GM10248 (cell line): ENCODE measurements around the gene TRIM6.

Source experiments
- CTCF ChIA-PET: fragments of 300-600 bp; sonication (Branson Sonifier 250); formaldehyde crosslinking; extraction: SDS; loops from one replicate; lab custom pipeline; 2021; ENCODE audit warnings: antibody characterized with exemption; lab: Yijun Ruan, JAX
- POLR2A ChIA-PET: fragments of 350-650 bp; sonication (Branson Sonifier 250); formaldehyde crosslinking; extraction: SDS; loops from one replicate; lab custom pipeline; 2020; ENCODE audit warnings: antibody characterized with exemption; lab: Yijun Ruan, JAX
- DNase-seq: peaks from one replicate; pipeline ENCODE4 v3.0.0; 2012; ENCODE audit errors: extremely low spot score
- TF ChIP-seq, protein P1 (sequence below): IDR thresholded peaks from 2 replicates; pipeline ENCODE4 v1.5.1; 2012; ENCODE audit warnings: mild to moderate bottlenecking, low read depth; ENCODE audit errors: extremely low read depth, missing control alignments, control extremely low read depth

Gene TRIM6

GRCh38 chr11:5611627-5612026 is 15.2 kb downstream of the TRIM6 start:
- no peak for DNase-seq
- TF ChIP-seq, protein P1, sequence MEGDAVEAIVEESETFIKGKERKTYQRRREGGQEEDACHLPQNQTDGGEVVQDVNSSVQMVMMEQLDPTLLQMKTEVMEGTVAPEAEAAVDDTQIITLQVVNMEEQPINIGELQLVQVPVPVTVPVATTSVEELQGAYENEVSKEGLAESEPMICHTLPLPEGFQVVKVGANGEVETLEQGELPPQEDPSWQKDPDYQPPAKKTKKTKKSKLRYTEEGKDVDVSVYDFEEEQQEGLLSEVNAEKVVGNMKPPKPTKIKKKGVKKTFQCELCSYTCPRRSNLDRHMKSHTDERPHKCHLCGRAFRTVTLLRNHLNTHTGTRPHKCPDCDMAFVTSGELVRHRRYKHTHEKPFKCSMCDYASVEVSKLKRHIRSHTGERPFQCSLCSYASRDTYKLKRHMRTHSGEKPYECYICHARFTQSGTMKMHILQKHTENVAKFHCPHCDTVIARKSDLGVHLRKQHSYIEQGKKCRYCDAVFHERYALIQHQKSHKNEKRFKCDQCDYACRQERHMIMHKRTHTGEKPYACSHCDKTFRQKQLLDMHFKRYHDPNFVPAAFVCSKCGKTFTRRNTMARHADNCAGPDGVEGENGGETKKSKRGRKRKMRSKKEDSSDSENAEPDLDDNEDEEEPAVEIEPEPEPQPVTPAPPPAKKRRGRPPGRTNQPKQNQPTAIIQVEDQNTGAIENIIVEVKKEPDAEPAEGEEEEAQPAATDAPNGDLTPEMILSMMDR, result no peak
- ChIA-PET POLR2A (no interaction called here), CTCF (no interaction called here)

DNA sequence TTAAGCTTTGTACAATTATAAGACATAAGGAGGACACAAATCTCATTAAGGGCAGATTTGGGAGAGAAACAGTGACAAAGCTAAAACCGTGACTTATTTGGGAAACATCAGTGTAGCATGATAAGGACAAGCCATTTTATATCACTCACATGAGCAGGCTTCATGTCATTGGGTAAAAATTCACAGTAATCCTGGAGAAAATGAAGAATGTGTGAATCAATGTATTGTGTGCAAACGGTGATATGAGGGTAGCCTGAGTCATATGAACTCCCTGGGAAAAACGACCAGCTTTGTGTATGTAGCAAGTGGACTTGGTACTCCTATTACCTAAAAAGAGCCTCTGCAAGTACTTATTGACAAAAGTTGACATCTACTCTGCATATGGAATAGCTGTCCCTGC is 22.4 kb downstream of the TRIM6 start:
- TF ChIP-seq, protein P1, result no peak
- CTCF ChIA-PET, result interaction anchor here (1.0 to 1.4 kb wide), 3 partner anchors 14 to 65 kb away, joined by 3 to 4 read pairs (median 4); no protein-coding TSS in a partner anchor
- POLR2A ChIA-PET, result no interaction called here
- DNase-seq, result no peak

- TF ChIP-seq, protein P1, result no peak
- POLR2A ChIA-PET, result no interaction called here
- CTCF ChIA-PET, result interaction anchor here (1.0 to 1.3 kb wide), 3 partner anchors 15 to 64 kb away, joined by 3 to 4 read pairs (median 3); partner anchors contain the start of gene TRIM5
- no peak for DNase-seq
Observed at GRCh38 chr11:5620651-5621521, 24.4 kb downstream of the TRIM6 start.

DNA sequence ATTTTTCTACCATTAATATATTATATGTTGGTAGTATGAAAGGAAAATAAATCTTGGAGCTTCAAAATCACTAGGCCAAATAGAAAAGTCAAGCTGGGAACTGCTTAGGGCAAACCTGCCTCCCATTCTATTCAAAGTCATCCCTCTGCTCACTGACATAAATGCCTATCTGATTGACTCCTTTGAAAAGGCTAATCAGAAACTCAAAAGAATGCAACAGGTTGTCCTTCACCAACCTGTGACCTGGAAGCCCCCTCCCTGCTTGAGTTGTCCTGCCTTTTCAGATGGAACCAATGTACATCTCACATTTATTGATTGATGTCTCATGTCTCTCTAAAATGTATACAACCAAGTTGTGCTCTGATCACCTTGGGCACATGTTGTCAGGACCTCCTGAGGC is 25.1 kb downstream of the TRIM6 start:
- ChIA-PET CTCF (interaction anchor here (1.2 to 1.3 kb wide), 2 partner anchors 22 to 63 kb away, joined by 3 to 4 read pairs; partner anchors contain the start of gene TRIM5), POLR2A (no interaction called here)
- TF ChIP-seq, protein P1, result no peak

DNA sequence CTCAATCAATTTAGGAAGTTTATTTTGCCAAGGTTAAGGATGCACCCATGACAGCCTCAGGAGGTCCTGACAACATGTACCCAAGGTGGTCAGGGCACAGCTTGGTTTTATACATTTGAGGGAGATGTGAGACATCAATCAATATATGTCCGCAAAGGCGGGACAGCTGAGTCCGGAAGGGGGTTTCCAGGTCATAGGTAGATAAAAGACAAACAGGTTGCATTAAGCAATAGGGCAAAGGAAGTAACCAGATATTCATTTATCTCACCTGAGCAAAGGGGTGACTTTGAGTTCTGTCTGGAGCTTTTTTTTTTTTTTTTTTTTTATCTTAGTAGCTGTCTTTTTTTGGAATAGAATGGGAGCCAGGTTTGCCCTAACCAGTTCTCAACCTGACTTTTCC is 26.4 kb downstream of the TRIM6 start:
- DNase-seq, result no peak
- POLR2A ChIA-PET, result no interaction called here
- TF ChIP-seq, protein P1, result no peak
- CTCF ChIA-PET, result interaction anchor here (0.9 kb wide), 1 partner anchor 9 kb away, joined by 4 read pairs; no protein-coding TSS in a partner anchor

More for the DNA sequence above, 25.1 kb downstream of the TRIM6 start:
- no peak for DNase-seq

DNA sequence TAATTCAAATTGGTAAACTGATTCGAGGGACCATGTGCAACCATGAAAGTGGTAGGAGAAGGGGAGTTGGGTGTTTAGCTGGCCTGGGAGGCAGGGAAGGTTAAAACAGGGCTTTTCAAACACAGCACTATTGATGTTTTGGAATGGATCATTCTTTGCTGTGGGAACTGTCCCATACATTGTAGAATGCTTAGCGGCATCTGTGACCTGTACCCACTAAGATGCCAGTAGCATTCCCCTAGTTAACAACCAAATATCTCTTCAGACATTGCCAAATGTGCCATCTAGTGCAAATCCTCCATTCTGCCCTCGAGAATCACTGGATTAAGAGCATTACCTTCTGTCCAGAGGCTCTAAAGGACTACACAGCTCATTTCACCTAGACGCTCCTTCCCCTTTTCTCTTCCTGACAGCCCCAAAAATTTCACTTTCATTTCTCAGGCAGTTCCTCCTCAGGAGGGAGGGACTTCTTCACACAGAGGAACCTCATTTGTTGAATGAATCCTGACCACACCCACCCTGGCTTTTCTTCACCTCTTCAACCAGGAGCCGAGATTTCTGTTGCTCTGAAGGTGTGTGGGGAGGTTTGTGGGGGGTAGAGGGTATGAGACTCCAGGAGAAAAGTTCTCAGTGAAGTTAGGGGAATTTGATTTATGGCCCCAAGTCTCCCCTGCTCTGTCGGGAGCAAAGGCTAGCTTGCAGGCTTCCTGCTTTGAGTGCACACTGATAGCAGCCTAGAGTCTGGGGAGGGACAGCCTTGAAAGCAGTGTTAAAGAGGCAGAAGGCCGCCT is 28.2 kb downstream of the TRIM6 start, which contains the start of gene TRIM34:
Gene TRIM34, plus strand, starts transcription at position 513 of the 791 bp plus-strand sequence. CDS start 7,331 bp downstream, outside the sequence.
- ChIA-PET CTCF (interaction anchor here (0.7 to 2.1 kb wide), 6 partner anchors 10 to 184 kb away, joined by 3 to 13 read pairs (median 3); partner anchors contain the start of gene OR52N2), POLR2A (interaction anchor here (0.6 kb wide), 1 partner anchor 9 kb away, joined by 3 read pairs; no protein-coding TSS in a partner anchor)
- TF ChIP-seq, protein P1, result no peak
- peak; percentile 88 for DNase-seq
